H9 (cell line): ENCODE results near the gene FAF1. TPM values are rescaled to one million over a fixed set of nuclear protein-coding genes. Genes with fewer than 3 reads are reported as not detected.

Experiments used
- DNase-seq: peaks from one replicate; pipeline ENCODE4 v3.0.0-alpha.2; 2017
- H2AFZ ChIP-seq: one replicate; pipeline ENCODE4 v1.6.1; 2013; ENCODE audit warnings: mild to moderate bottlenecking, low read length, control low read depth, moderate library complexity
- H2AK5ac ChIP-seq: 2 replicates; pipeline ENCODE4 v1.6.1; 2013; ENCODE audit warnings: low read length, control low read depth, mixed read lengths; ENCODE audit not compliant: insufficient read length
- H2BK120ac ChIP-seq: one replicate; pipeline ENCODE4 v1.6.1; 2013; ENCODE audit warnings: low read depth, mild to moderate bottlenecking, low read length, control low read depth, inconsistent platforms; ENCODE audit not compliant: poor library complexity, severe bottlenecking
- H2BK12ac ChIP-seq: 2 replicates; pipeline ENCODE4 v1.6.1; 2013; ENCODE audit warnings: low read length, control low read depth, mixed read lengths, low read depth; ENCODE audit not compliant: insufficient read length
- H2BK15ac ChIP-seq: 2 replicates; pipeline ENCODE4 v1.6.1; 2013; ENCODE audit warnings: low read depth, low read length, control low read depth
- H2BK20ac ChIP-seq: one replicate; pipeline ENCODE4 v1.6.1; 2013; ENCODE audit warnings: low read depth, mild to moderate bottlenecking, low read length, control low read depth, inconsistent platforms; ENCODE audit not compliant: poor library complexity, severe bottlenecking
- H2BK5ac ChIP-seq: 2 replicates; pipeline ENCODE4 v1.6.1; 2013; ENCODE audit warnings: low read length, control low read depth, mixed read lengths; ENCODE audit not compliant: insufficient read length
- H3K14ac ChIP-seq: 2 replicates; pipeline ENCODE4 v1.6.1; 2013; ENCODE audit warnings: low read length, control low read depth; ENCODE audit not compliant: insufficient read depth
- H3K18ac ChIP-seq: 2 replicates; pipeline ENCODE4 v1.6.1; 2013; ENCODE audit warnings: low read depth, mild to moderate bottlenecking, mixed read lengths, low read length, control low read depth; ENCODE audit not compliant: insufficient read length
- H3K23ac ChIP-seq: 2 replicates; pipeline ENCODE4 v1.6.1; 2013; ENCODE audit warnings: low read length, control low read depth, mixed read lengths, low read depth; ENCODE audit not compliant: insufficient read length
- H3K23me2 ChIP-seq: 2 replicates; pipeline ENCODE4 v1.6.1; 2013; ENCODE audit warnings: low read depth, mild to moderate bottlenecking, mixed read lengths, low read length, control low read depth; ENCODE audit not compliant: insufficient read length, poor library complexity, severe bottlenecking
- H3K27ac ChIP-seq: 2 replicates; pipeline ENCODE4 v1.5.1; 2013; ENCODE audit warnings: low read length, control low read depth, mixed read lengths, low read depth; ENCODE audit not compliant: insufficient read length
- H3K27me3 ChIP-seq: 2 replicates; pipeline ENCODE4 v1.6.1; 2013; ENCODE audit warnings: low read length, control low read depth, inconsistent platforms; ENCODE audit not compliant: insufficient read depth
- H3K4ac ChIP-seq: 2 replicates; pipeline ENCODE4 v1.6.1; 2013; ENCODE audit warnings: low read depth, mild to moderate bottlenecking, control low read depth, inconsistent platforms, low read length, moderate library complexity
- H3K4me1 ChIP-seq: 2 replicates; pipeline ENCODE4 v1.6.1; 2013; ENCODE audit warnings: low read length, control low read depth, inconsistent platforms; ENCODE audit not compliant: insufficient read depth
- H3K4me2 ChIP-seq: 2 replicates; pipeline ENCODE4 v1.6.1; 2013; ENCODE audit warnings: low read length, control low read depth, mixed read lengths; ENCODE audit not compliant: insufficient read length, insufficient read depth
- H3K56ac ChIP-seq: 2 replicates; pipeline ENCODE4 v1.6.1; 2013; ENCODE audit warnings: low read depth, mild to moderate bottlenecking, mixed read lengths, low read length, control low read depth; ENCODE audit not compliant: insufficient read length
- H3K79me1 ChIP-seq: 2 replicates; pipeline ENCODE4 v1.6.1; 2013; ENCODE audit warnings: low read depth, mild to moderate bottlenecking, moderate library complexity, low read length, control low read depth, inconsistent platforms; ENCODE audit not compliant: insufficient read depth, poor library complexity, severe bottlenecking
- H3K79me2 ChIP-seq: 2 replicates; pipeline ENCODE4 v1.6.1; 2013; ENCODE audit warnings: low read length, control low read depth, inconsistent platforms; ENCODE audit not compliant: insufficient read depth
- H3K9ac ChIP-seq: 2 replicates; pipeline ENCODE4 v1.6.1; 2013; ENCODE audit warnings: low read length, control low read depth, mixed read lengths; ENCODE audit not compliant: insufficient read length; ENCODE audit errors: extremely low read depth
- H3K9me3 ChIP-seq: one replicate; pipeline ENCODE4 v1.6.1; 2013; ENCODE audit warnings: low read depth, low read length, inconsistent platforms; ENCODE audit not compliant: control insufficient read depth
- H3T11ph ChIP-seq: one replicate; pipeline ENCODE4 v1.6.1; 2013; ENCODE audit warnings: mild to moderate bottlenecking, low read length, control low read depth, inconsistent platforms
- H4K20me1 ChIP-seq: one replicate; pipeline ENCODE4 v1.6.1; 2013; ENCODE audit not compliant: control insufficient read depth, insufficient read length, insufficient read depth
- H4K5ac ChIP-seq: 2 replicates; pipeline ENCODE4 v1.6.1; 2013; ENCODE audit warnings: low read depth, mild to moderate bottlenecking, mixed read lengths, low read length, control low read depth; ENCODE audit not compliant: insufficient read length
- H4K8ac ChIP-seq: replicated peaks from 2 replicates; pipeline ENCODE4 v1.6.1; 2013; ENCODE audit warnings: low read length, control low read depth, mixed read lengths, low read depth; ENCODE audit not compliant: insufficient read length
- H4K91ac ChIP-seq: 2 replicates; pipeline ENCODE4 v1.6.1; 2013; ENCODE audit warnings: low read depth, mild to moderate bottlenecking, moderate library complexity, mixed read lengths, low read length, control low read depth; ENCODE audit not compliant: insufficient read length
- H3K27ac Mint-ChIP-seq, 3 experiments: 2 replicates in 2 of 3; 3 replicates in 1 of 3; pipeline ENCODE4 v1.8.0; 2020 to 2021; ENCODE audit warnings: mixed read lengths in 3 of 3, mild to moderate bottlenecking in 1 of 3, moderate library complexity in 1 of 3
- H3K27me3 Mint-ChIP-seq: 2 replicates; pipeline ENCODE4 v1.8.0; 2021; ENCODE audit warnings: low read depth, mild to moderate bottlenecking, moderate library complexity, mixed read lengths
- H3K36me3 Mint-ChIP-seq, 3 experiments: 2 replicates in 2 of 3; 3 replicates in 1 of 3; pipeline ENCODE4 v1.8.0; 2020 to 2021; ENCODE audit warnings: low read depth in 3 of 3, mixed read lengths in 3 of 3; ENCODE audit not compliant: insufficient read depth in 1 of 3
- H3K4me1 Mint-ChIP-seq, 2 experiments: 2 replicates each; pipeline ENCODE4 v1.8.0; 2020; ENCODE audit warnings: mixed read lengths in 2 of 2
- H3K4me3 Mint-ChIP-seq, 2 experiments: 2 replicates in 1 of 2; 3 replicates in 1 of 2; pipeline ENCODE4 v1.8.0; 2020 to 2021; ENCODE audit warnings: mild to moderate bottlenecking in 2 of 2, mixed read lengths in 2 of 2, moderate library complexity in 1 of 2
- H3K9me3 Mint-ChIP-seq, 2 experiments: 2 replicates in 1 of 2; 3 replicates in 1 of 2; pipeline ENCODE4 v1.8.0; 2020; ENCODE audit warnings: mild to moderate bottlenecking in 2 of 2, mixed read lengths in 2 of 2, moderate library complexity in 1 of 2
- WGBS: extraction: QIAGEN DNeasy Blood & Tissue Kit; methylation state at CpG from one replicate; pipeline ENCODE4 v1.1.7; 2013; ENCODE audit warnings: missing lambda C conversion rate, low lambda C conversion rate, mixed read lengths; ENCODE audit not compliant: insufficient read length; ENCODE audit errors: extremely low coverage; 5-methylcytosine and 5-hydroxymethylcytosine counted together
- total RNA-seq: library from RNA; stranded (reverse); gene quantifications from 2 replicates; pipeline ENCODE4 v1.2.1, GENCODE V29; 2021
- TF ChIP-seq, protein P1 (sequence below): fragments of 200-600 bp; sonication (generic); conservative IDR thresholded peaks from 3 replicates; pipeline ENCODE4 v1.8.0; 2021; ENCODE audit warnings: antibody characterized with exemption, mild to moderate bottlenecking

Gene FAF1
- total RNA-seq, 1 experiment from 2014 or later: 60.8 TPM

DNA sequence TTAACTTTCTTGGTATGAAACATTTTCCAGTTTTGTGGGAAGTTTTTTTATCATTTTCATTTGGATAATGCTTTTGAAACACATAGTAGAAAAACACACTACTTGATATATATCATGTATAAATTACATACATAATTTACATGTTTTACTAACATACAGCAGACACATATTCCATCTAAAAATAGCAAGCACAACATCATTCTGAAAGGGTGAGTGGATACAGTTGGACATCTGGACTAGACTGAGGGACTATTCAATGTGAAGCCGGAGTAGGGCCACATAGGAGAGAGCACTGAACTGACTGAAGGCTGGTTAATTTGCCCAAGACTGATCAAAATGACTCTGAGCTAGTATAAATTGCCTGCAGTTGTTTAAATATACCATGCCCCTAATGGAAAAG, 21.7 kb upstream of the FAF1 start:
- Histone ChIP-seq H3K23ac (no peak overlapping the region), H2BK12ac (no peak overlapping the region), H3K4me1 (0 out of 2 replicates have a peak, but pooled peaks cover 2% of the 10 kb centered on the region), H2AK5ac (no peak overlapping the region), H3K4ac (no peak overlapping the region), H3K14ac (no peak overlapping the region), H2BK120ac (no peak overlapping the region), H3K23me2 (peaks cover 6% of the 10 kb centered on the region), H3K79me1 (no peaks in the 10 kb centered on the region), H3T11ph (no peak overlapping the region), H2BK15ac (no peak overlapping the region), H4K20me1 (no peaks in the 10 kb centered on the region), H3K9me3 (no peaks in the 10 kb centered on the region), H3K4me2 (no peak overlapping the region), H4K91ac (no peak overlapping the region), H3K27me3 (peaks cover 18% of the 10 kb centered on the region), H2BK20ac (no peak overlapping the region), H3K79me2 (no peaks in the 10 kb centered on the region), H3K27ac (no peak overlapping the region), H3K9ac (no peak overlapping the region), H4K5ac (no peak overlapping the region), H4K8ac (no peak overlapping the region), H3K18ac (no peak overlapping the region), H2BK5ac (no peak overlapping the region), H3K56ac (no peak overlapping the region), H2AFZ (no peak overlapping the region)
- Mint-ChIP-seq H3K27ac (no peak overlapping the region), H3K4me1 (peaks cover 11 to 16% of the 10 kb centered on the region in 2 experiments), H3K36me3 (no peaks in the 10 kb centered on the region; a peak in 1 of 7 replicates), H3K9me3 (no peaks in the 10 kb centered on the region; a peak in 1 of 5 replicates), H3K4me3 (no peak overlapping the region), H3K27me3 (peaks cover 93% of the 10 kb centered on the region)
- DNase-seq: no peak
- no CpG with 5 or more reads among the region's 1 CpG for WGBS
- TF ChIP-seq, protein P1, sequence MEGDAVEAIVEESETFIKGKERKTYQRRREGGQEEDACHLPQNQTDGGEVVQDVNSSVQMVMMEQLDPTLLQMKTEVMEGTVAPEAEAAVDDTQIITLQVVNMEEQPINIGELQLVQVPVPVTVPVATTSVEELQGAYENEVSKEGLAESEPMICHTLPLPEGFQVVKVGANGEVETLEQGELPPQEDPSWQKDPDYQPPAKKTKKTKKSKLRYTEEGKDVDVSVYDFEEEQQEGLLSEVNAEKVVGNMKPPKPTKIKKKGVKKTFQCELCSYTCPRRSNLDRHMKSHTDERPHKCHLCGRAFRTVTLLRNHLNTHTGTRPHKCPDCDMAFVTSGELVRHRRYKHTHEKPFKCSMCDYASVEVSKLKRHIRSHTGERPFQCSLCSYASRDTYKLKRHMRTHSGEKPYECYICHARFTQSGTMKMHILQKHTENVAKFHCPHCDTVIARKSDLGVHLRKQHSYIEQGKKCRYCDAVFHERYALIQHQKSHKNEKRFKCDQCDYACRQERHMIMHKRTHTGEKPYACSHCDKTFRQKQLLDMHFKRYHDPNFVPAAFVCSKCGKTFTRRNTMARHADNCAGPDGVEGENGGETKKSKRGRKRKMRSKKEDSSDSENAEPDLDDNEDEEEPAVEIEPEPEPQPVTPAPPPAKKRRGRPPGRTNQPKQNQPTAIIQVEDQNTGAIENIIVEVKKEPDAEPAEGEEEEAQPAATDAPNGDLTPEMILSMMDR: no peak
